NCI-H2196 treated with DMSO at 0.1 percent for 48 hours (cell line): ENCODE measurements around the gene RBM48.
"Not testable (repeated sequence)": the region's sequence is repeated elsewhere in the genome, so short reads cannot be mapped to it uniquely, and the experiment has no call there.

ENCODE experiments used
- DNase-seq: peaks from one replicate; lab custom pipeline; 2025; ENCODE audit not compliant: unreplicated experiment; lab: John Stamatoyannopoulos, UW

The RBM48 gene

GRCh38 chr7:92528188-92528957 is at the start of gene RBM48, which contains the start of gene PEX1:
RBM48 (plus strand) TSS chr7:92528795; CDS start chr7:92528814, 19 bp downstream.
PEX1 (minus strand) TSS chr7:92528520; CDS start chr7:92528435, 85 bp downstream.
- peak; percentile 100 for DNase-seq

- not testable (repeated sequence) for DNase-seq
Measured at GRCh38 chr7:92479146-92479545, 49.4 kb upstream of the RBM48 start.

GRCh38 chr7:92483624-92484023 is 45.0 kb upstream of the RBM48 start:
- DNase-seq: not testable (repeated sequence)

- DNase-seq: not testable (repeated sequence)
Measured at GRCh38 chr7:92484226-92484625, 44.4 kb upstream of the RBM48 start.

GRCh38 chr7:92485267-92485892 is 43.2 kb upstream of the RBM48 start:
- no peak for DNase-seq

- DNase-seq: no peak
Measured at GRCh38 chr7:92485974-92486373, 42.6 kb upstream of the RBM48 start.

GRCh38 chr7:92487804-92488203 is 40.8 kb upstream of the RBM48 start:
- no peak for DNase-seq

- no peak for DNase-seq
Measured at GRCh38 chr7:92489634-92490033, 39.0 kb upstream of the RBM48 start.

GRCh38 chr7:92496876-92497275 is 31.7 kb upstream of the RBM48 start:
- no peak for DNase-seq

- no peak for DNase-seq
Measured at GRCh38 chr7:92498557-92498956, 30.0 kb upstream of the RBM48 start.

- no peak for DNase-seq
Measured at GRCh38 chr7:92503767-92504166, 24.8 kb upstream of the RBM48 start.

GRCh38 chr7:92504563-92504962 is 24.0 kb upstream of the RBM48 start:
- DNase-seq: no peak

GRCh38 chr7:92506363-92506762 is 22.2 kb upstream of the RBM48 start:
- no peak for DNase-seq

- no peak for DNase-seq
Measured at GRCh38 chr7:92508946-92509345, 19.6 kb upstream of the RBM48 start.

GRCh38 chr7:92513167-92513902 is 15.3 kb upstream of the RBM48 start:
- DNase-seq: no peak

GRCh38 chr7:92517631-92518030 is 11.0 kb upstream of the RBM48 start:
- no peak for DNase-seq

- DNase-seq: no peak
Measured at GRCh38 chr7:92520024-92520423, 8.6 kb upstream of the RBM48 start.

GRCh38 chr7:92523110-92523509 is 5.5 kb upstream of the RBM48 start:
- no peak for DNase-seq

- DNase-seq: no peak
Measured at GRCh38 chr7:92527300-92528187, 1.1 kb upstream of the RBM48 start.

GRCh38 chr7:92528958-92529264 is 316 bp downstream of the RBM48 start:
- no peak for DNase-seq

- no peak for DNase-seq
Measured at GRCh38 chr7:92534572-92534971, 6.0 kb downstream of the RBM48 start.
